Epithelial cell of proximal tubule (primary cell): ENCODE measurements around the gene GNG12. TPM values are rescaled to one million over a fixed set of nuclear protein-coding genes. Genes with fewer than 3 reads are reported as not detected.

Experiments used
- DNase-seq: peaks from one replicate; pipeline ENCODE4 v3.0.0-alpha.2; 2011; ENCODE audit warnings: low read depth
- H3K4me3 ChIP-seq: 2 replicates; pipeline ENCODE4 v1.5.1; 2011; ENCODE audit warnings: low read depth, mild to moderate bottlenecking, low read length
- CTCF ChIP-seq: conservative IDR thresholded peaks from 2 replicates; pipeline ENCODE4 v1.5.1; 2012; ENCODE audit warnings: low read depth, mild to moderate bottlenecking, low read length
- total RNA-seq: library from RNA; depleted of rRNA; stranded (reverse); fragments of >200 nt; gene quantifications from 2 replicates; pipeline ENCODE4 v1.2.3, GENCODE V29; 2015

GNG12 gene
- total RNA-seq, 1 donor from 2014 or later, result 67.1 TPM

GRCh38 chr1:67817319-67817718, 15.9 kb downstream of the GNG12 start:
- no peak overlapping the region for H3K4me3 ChIP-seq
- TF ChIP-seq CTCF, result no peak
- DNase-seq, result no peak

- DNase-seq, result no peak
- TF ChIP-seq CTCF, result no peak
- no peak overlapping the region for H3K4me3 ChIP-seq
Measured at GRCh38 chr1:67816506-67816905, 16.8 kb downstream of the GNG12 start.

GRCh38 chr1:67816095-67816475, 17.2 kb downstream of the GNG12 start:
- TF ChIP-seq CTCF, result no peak
- no peak for DNase-seq
- peak overlapping the region; percentile 25 for H3K4me3 ChIP-seq

GRCh38 chr1:67815303-67816094, 17.8 kb downstream of the GNG12 start:
- TF ChIP-seq CTCF, result no peak
- peak overlapping the region; percentile 25 for H3K4me3 ChIP-seq
- DNase-seq, result no peak

DNA sequence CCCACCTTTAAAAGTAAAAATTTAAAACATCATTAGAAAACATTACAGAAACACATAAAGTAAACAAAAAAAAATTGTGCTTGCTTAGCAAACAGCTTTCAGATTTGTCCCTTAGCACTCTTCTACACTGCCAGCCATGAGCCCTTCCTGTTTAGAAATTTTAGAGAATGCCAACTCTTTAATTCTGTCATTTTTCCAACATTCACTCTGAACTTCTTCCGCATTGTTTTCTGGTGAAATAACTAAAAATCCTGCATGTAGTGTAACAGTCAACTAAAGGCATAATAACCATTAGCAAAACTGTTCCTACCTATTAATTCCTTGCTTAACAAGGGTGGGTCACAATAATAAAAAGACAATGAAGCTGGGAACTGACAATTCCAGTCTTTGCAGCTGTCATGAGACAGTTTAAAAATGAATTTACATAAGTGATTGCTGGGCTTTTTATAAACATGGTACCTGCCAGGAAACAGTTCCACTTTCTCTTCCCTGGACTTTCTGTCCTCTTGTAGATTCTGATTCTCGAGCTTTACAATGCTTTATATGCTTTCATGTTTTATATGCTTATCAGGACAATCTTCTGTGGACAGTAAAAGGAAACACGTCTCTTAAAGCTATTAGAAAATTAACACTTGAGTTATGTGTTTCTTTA, 19.0 kb downstream of the GNG12 start:
- no peak for TF ChIP-seq CTCF
- DNase-seq, result no peak
- H3K4me3 ChIP-seq, result no peak overlapping the region

DNA sequence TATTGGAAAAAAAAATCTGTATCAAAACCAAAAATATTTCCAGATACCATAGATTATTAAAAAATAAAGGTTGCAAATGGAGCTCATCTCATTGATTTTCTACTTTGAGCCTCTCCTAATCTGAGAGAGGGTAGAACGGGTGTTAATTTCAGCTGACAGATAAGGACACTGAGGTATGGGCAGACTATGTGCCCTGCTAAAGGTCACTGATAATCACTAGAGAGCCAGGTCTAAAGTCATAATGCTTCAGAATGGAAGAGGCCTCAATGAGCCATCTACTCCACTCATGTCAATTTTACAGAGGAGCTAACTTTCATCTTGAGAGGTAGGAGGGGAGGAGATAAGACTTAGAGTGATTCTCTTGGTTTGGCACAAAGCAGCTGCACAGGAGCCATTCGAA, 21.0 kb downstream of the GNG12 start:
- DNase-seq, result no peak
- no peak for TF ChIP-seq CTCF
- H3K4me3 ChIP-seq, result no peak overlapping the region
